Measurements from ENCODE around the gene POR. TPM values are rescaled to one million over a fixed set of nuclear protein-coding genes. Genes with fewer than 3 reads are reported as not detected.

The POR gene
- total and polyA plus RNA-seq, 2 of the 8 experiments (the other 6 are each of a cell fraction or from before 2014, with no cell fraction given): 98.7 to 144 TPM

DNA sequence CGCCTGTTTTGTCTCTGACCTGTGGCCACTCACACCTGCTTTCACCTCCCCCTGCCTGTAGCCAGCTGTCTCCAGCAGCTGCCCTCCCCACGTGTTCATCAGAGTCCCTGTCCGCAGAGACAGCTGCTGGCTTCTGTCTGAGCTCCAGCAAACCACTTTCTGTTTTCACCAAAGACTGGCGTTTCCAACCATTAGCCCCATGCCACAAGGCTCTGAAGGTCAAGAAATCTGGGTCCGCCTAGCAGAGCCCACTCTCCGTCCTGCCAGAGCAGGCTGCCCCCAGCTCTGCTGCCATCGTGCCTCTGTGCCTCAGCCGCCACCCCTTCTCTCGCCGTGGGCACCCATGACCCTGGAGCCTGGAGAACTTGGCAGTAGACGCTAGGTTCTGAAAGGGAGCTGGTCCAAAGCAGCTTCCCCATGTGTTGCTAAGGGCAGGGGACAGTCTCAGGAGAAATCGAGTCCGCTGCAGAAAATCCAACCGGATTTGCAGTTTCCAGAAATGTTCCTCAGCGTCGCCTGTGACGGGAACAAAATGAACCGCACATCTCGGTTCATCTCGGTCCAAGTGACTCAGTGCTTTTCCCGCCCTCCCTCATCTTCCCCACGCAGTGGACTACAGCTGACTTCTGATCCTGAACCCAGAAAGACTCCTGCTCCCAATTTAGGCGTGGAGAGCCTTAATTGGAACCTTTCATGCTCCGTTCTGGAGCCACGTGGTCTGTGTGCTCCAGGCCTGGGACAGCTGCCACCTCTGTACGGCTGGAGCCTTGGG lies 51.4 kb downstream of the POR start:
- Histone ChIP-seq H2BK20ac (ENCODE audit: low read length) (no peak overlapping the region), H3K23ac (ENCODE audit: insufficient read length) (no peak overlapping the region), H2AFZ (ENCODE audit: low read length) (no peak overlapping the region), H2BK15ac (ENCODE audit: low read length) (no peak overlapping the region), H3K79me2 (ENCODE audit: control insufficient read depth in 1 of 2, insufficient read depth in 2 of 2, low read length in 2 of 2) (no peaks in the 10 kb centered on the region), H3K27ac (ENCODE audit: low read depth, low read length) (no peak overlapping the region), H4K20me1 (replicated peaks in 1 of 2; ENCODE audit: control insufficient read depth in 1 of 2, insufficient read depth in 2 of 2, low read length in 2 of 2) (peaks cover 3 to 13% of the 10 kb centered on the region in 2 experiments), H3K9me3 (ENCODE audit: insufficient read depth in 2 of 2, low read depth in 1 of 2, low read length in 1 of 2) (no peaks in the 10 kb centered on the region), H3K23me2 (ENCODE audit: low read depth, low read length) (no peaks in the 10 kb centered on the region), H4K8ac (ENCODE audit: extremely low read depth, insufficient read depth, low read length) (peak overlapping the region; percentile 91), H3K79me1 (ENCODE audit: low read depth, low read length) (peaks cover 7% of the 10 kb centered on the region), H2AK5ac (ENCODE audit: low read depth, low read length) (no peak overlapping the region), H3K4me3 (ENCODE audit: extremely low read depth in 1 of 4, insufficient read depth in 2 of 4, low read depth in 3 of 4, low read length in 4 of 4) (no peak overlapping the region), H3K56ac (replicated peaks; ENCODE audit: insufficient read length, low read depth, low read length) (no peak overlapping the region), H2BK5ac (ENCODE audit: low read depth, low read length) (peak overlapping the region; percentile 5; the same call in 1 of the 2 replicates), H3K9ac (replicated peaks in 1 of 4; ENCODE audit: extremely low read depth in 1 of 4, low read depth in 3 of 4, low read length in 3 of 4) (no peak overlapping the region), H3K4me2 (ENCODE audit: insufficient read depth in 1 of 2, low read depth in 2 of 2, low read length in 2 of 2) (no peak overlapping the region), H4K5ac (ENCODE audit: insufficient read length, low read depth, low read length) (no peak overlapping the region), H3K36me3 (ENCODE audit: control insufficient read depth in 2 of 4, insufficient read depth in 4 of 4, low read length in 3 of 4) (peaks cover 0 to 17% (median 0%) of the 10 kb centered on the region in 4 experiments; a peak in 2 of 8 replicates), H3K4ac (replicated peaks; ENCODE audit: insufficient read length, low read depth, low read length) (no peak overlapping the region), H3K4me1 (replicated peaks in 1 of 4; ENCODE audit: control insufficient read depth in 3 of 4, insufficient read depth in 4 of 4, low read length in 3 of 4) (0 out of 7 replicates have a peak, but pooled peaks cover 0 to 2% (median 0%) of the 10 kb centered on the region in 4 experiments), H2BK120ac (replicated peaks; ENCODE audit: low read depth, low read length) (no peak overlapping the region), H3K14ac (ENCODE audit: insufficient read length) (no peak overlapping the region), H2BK12ac (ENCODE audit: low read depth, low read length) (no peak overlapping the region), H3K27me3 (replicated peaks in 1 of 4; ENCODE audit: control insufficient read depth in 3 of 4, extremely low read depth in 1 of 4, insufficient read depth in 3 of 4, low read length in 3 of 4) (no peaks in the 10 kb centered on the region), H3K18ac (ENCODE audit: extremely low read depth, low read length) (no peak overlapping the region), H4K91ac (replicated peaks; ENCODE audit: insufficient read length, low read length) (no peak overlapping the region)
- ChIA-PET POLR2A (ENCODE audit: partially characterized antibody) (interaction anchor here (1.1 to 2.8 kb wide), 3 partner anchors 51 to 82 kb away, joined by 4 to 8 read pairs (median 5); partner anchors contain the start of genes MDH2, POR and STYXL1), CTCF (ENCODE audit: partially characterized antibody) (interaction anchor here (0.6 to 2.9 kb wide), 8 partner anchors 9 to 99 kb away, joined by 3 to 10 read pairs (median 4); no protein-coding TSS in a partner anchor)
- no peak for FAIRE-seq
- WGBS, 2 experiments (ENCODE audit: extremely low coverage in 1 of 2, insufficient coverage in 1 of 2, insufficient read length in 1 of 2, insufficient replicate concordance in 2 of 2, low coverage in 1 of 2, low lambda C conversion rate in 2 of 2, missing lambda C conversion rate in 1 of 2): 85% methylated on average over 26 of the region's 26 CpGs; no CpG with 5 or more reads in 1 of the 2 experiments
- no peak for DNase-seq (ENCODE audit: low read depth in 1 of 2, low spot score in 2 of 2)
- TF ChIP-seq BCL11A (IDR thresholded peaks at IDR 0.05; ENCODE audit: low read depth in 2 of 2, low read length in 2 of 2): no peak
- no peak for TF ChIP-seq KDM5A (IDR thresholded peaks at IDR 0.05; ENCODE audit: low read length)
- TF ChIP-seq TAF7 (optimal IDR thresholded peaks at IDR 0.05; ENCODE audit: borderline replicate concordance, low read depth, low read length): no peak
